HepG2 (cell line): ENCODE measurements around the gene SLC29A2. TPM values are rescaled to one million over a fixed set of nuclear protein-coding genes. Genes with fewer than 3 reads are reported as not detected.

Source experiments
- ATAC-seq: fragments of 200-7000 bp; cut with Tn5 transposase; 3 replicates; pipeline ENCODE4 v1.9.1; 2020; ENCODE audit warnings: mild to moderate bottlenecking, moderate library complexity
- BruUV-seq: library from RNA; stranded (reverse); fragments of 400-500 nt; replicated peaks from 2 replicates; lab custom pipeline; 2021; lab: Mats Ljungman, UMichigan
- CTCF ChIA-PET: fragments of 300-600 bp; formaldehyde crosslinking; extraction: SDS; loops from one replicate; lab custom pipeline; 2021; ENCODE audit warnings: low total read pairs, inconsistent platforms, low intra/inter-chr PET ratio; lab: Yijun Ruan, JAX
- POLR2A ChIA-PET: fragments of 350-600 bp; sonication (Branson Sonifier 250); formaldehyde crosslinking; loops from one replicate; lab custom pipeline; 2020; ENCODE audit warnings: antibody characterized with exemption, inconsistent platforms; lab: Yijun Ruan, JAX
- DNase-seq: peaks from one replicate; pipeline ENCODE4 v3.0.0-alpha.2; 2015; ENCODE audit warnings: low spot score
- FAIRE-seq: peaks from 3 replicates; lab custom pipeline; 2011; peaks lifted over from hg19 to GRCh38; lab: Jason Lieb, UNC
- H2AFZ ChIP-seq: one replicate; pipeline ENCODE4 v1.6.1; 2011; ENCODE audit warnings: low read length, inconsistent platforms
- H3K27ac ChIP-seq: fragments of 300-600 bp; 3 replicates; pipeline ENCODE4 v1.8.0; 2011; ENCODE audit warnings: mixed run types, mild to moderate bottlenecking, mixed read lengths, low read length, inconsistent platforms; ENCODE audit not compliant: insufficient read depth; ENCODE audit errors: extremely low read length
- H3K27me3 ChIP-seq, 2 experiments: fragments of 200-600 bp in 1 of 2; 2 replicates in 1 of 2; 3 replicates in 1 of 2; pipeline versions ENCODE4 v1.6.0 to v1.8.0; 2011; ENCODE audit warnings: low read length in 2 of 2, mild to moderate bottlenecking in 2 of 2, moderate library complexity in 2 of 2, inconsistent platforms in 1 of 2; ENCODE audit not compliant: insufficient read depth in 2 of 2, control insufficient read depth in 1 of 2
- H3K36me3 ChIP-seq, 2 experiments: fragments of 200-600 bp in 1 of 2; replicated peaks in 1 of 2; 2 replicates in 1 of 2; 3 replicates in 1 of 2; pipeline versions ENCODE4 v1.5.1 to v1.8.0; 2011; ENCODE audit warnings: low read length in 2 of 2, inconsistent platforms in 1 of 2; ENCODE audit not compliant: insufficient read depth in 2 of 2, control insufficient read depth in 1 of 2
- H3K4me1 ChIP-seq: 2 replicates; pipeline ENCODE4 v1.5.1; 2012; ENCODE audit warnings: low read length, inconsistent platforms; ENCODE audit not compliant: insufficient read depth
- H3K4me2 ChIP-seq: 2 replicates; pipeline ENCODE4 v1.6.0; 2011; ENCODE audit warnings: low read depth, low read length, inconsistent platforms
- H3K4me3 ChIP-seq, 3 experiments: fragments of 200-600 bp in 1 of 3; sonication (generic), shearing (Covaris generic) in 1 of 3; replicated peaks in 1 of 3; 2 replicates each; pipeline ENCODE4 v1.5.1; 2011 to 2016; ENCODE audit warnings: low read length in 3 of 3, inconsistent platforms in 2 of 3, low read depth in 2 of 3, mild to moderate bottlenecking in 2 of 3, control low read depth in 1 of 3, mixed read lengths in 1 of 3; ENCODE audit not compliant: insufficient read depth in 1 of 3
- H3K79me2 ChIP-seq: one replicate; pipeline ENCODE4 v1.6.1; 2011; ENCODE audit warnings: low read length, inconsistent platforms; ENCODE audit not compliant: insufficient read depth
- H3K9ac ChIP-seq: 2 replicates; pipeline ENCODE4 v1.6.0; 2011; ENCODE audit warnings: mild to moderate bottlenecking, low read depth, low read length, inconsistent platforms; ENCODE audit not compliant: insufficient read depth
- H3K9me3 ChIP-seq: 2 replicates; pipeline ENCODE4 v1.5.1; 2012; ENCODE audit warnings: mild to moderate bottlenecking, low read length
- H4K20me1 ChIP-seq: 2 replicates; pipeline ENCODE4 v1.6.0; 2011; ENCODE audit warnings: inconsistent platforms, mild to moderate bottlenecking, low read length, moderate library complexity; ENCODE audit not compliant: insufficient read depth
- PCBP1 ChIP-seq: fragments of 200-400 bp; formaldehyde crosslinking; IDR thresholded peaks from 2 replicates; pipeline ENCODE4 v1.6.1; 2017; ENCODE audit warnings: mild to moderate bottlenecking, low read depth, low read length, borderline replicate concordance
- RBFOX2 ChIP-seq: fragments of 200-400 bp; formaldehyde crosslinking; IDR thresholded peaks from 2 replicates; pipeline ENCODE4 v1.6.1; 2017; ENCODE audit warnings: low read depth, mild to moderate bottlenecking, low read length
- ZKSCAN1 ChIP-seq: fragments of 150-350 bp; IDR thresholded peaks from 2 replicates; pipeline ENCODE4 v1.6.1; 2014; ENCODE audit warnings: low read length
- ZNF629 ChIP-seq: sonication (generic); formaldehyde crosslinking; conservative IDR thresholded peaks from 2 replicates; pipeline ENCODE4 v1.5.0; 2020; ENCODE audit warnings: missing genetic modification reagents
- WGBS: methylation state at CpG from one replicate; pipeline ENCODE4 v1.1.6; 2017; ENCODE audit warnings: low lambda C conversion rate; 5-methylcytosine and 5-hydroxymethylcytosine counted together
- in situ Hi-C: cut with HindIII; loops from 2 replicates; pipeline ENCODE4 v1.10.0; 2017; ENCODE audit warnings: low pct_unique_long_range_greater_than_20kb; ENCODE audit not compliant: extremely low pct_ligation_motif_present
- intact Hi-C: fragments of 100-400 bp; cut with micrococcal nuclease; formaldehyde crosslinking; loops from one replicate; pipeline ENCODE4 v1.10.0; 2022; ENCODE audit not compliant: unreplicated experiment
- polyA plus RNA-seq, 8 experiments: library from polyadenylated mRNA; depleted of rRNA in 3 of 8; stranded (reverse) in 7 of 8; unstranded in 1 of 8; fragments of >200 nt; fragmentation: Illumina TruSeq in 4 of 8; extraction: Trizol in 4 of 8; gene quantifications; 2 replicates each; pipeline versions ENCODE4 v1.2.1 to v1.2.3, GENCODE V29; 2011 to 2016; ENCODE audit warnings: low read depth in 4 of 8, missing spikeins in 1 of 8, mixed read lengths in 1 of 8; ENCODE audit not compliant: insufficient read depth in 1 of 8
- total RNA-seq, 5 experiments: library from RNA; depleted of rRNA; stranded (reverse); fragments of >200 nt; fragmentation: Illumina TruSeq; extraction: Trizol; gene quantifications; 2 replicates each; pipeline ENCODE4 v1.2.3, GENCODE V29; 2016; ENCODE audit warnings: low read depth in 1 of 5

SLC29A2 gene
- total and polyA plus RNA-seq, 2 of the 13 experiments (the other 11 are each of a cell fraction or from before 2014, with no cell fraction given) = 0.63 to 0.66 TPM

- no TSS peak for BruUV-seq
- TF ChIP-seq ZNF629 (CRISPR knock-in tag) = peak; percentile 54; the same call in 1 of the 2 replicates
- TF ChIP-seq PCBP1 = no peak
- Histone ChIP-seq H3K79me2 (no peaks in the 10 kb centered on the region), H3K9me3 (no peaks in the 10 kb centered on the region), H3K27ac (no peak overlapping the region), H3K27me3 (no peaks in the 10 kb centered on the region), H3K36me3 (no peaks in the 10 kb centered on the region), H3K4me1 (peaks cover 49% of the 10 kb centered on the region), H3K4me3 (no peak overlapping the region), H3K9ac (no peak overlapping the region), H3K4me2 (no peak overlapping the region), H4K20me1 (no peaks in the 10 kb centered on the region), H2AFZ (no peak overlapping the region)
- intact Hi-C loops (no loop called here), in situ Hi-C loops (no loop called here)
- FAIRE-seq = no peak
- DNase-seq = no peak
- ChIA-PET POLR2A (interaction anchor here (4.0 kb wide), 1 partner anchor 19 kb away, joined by 35 read pairs; no protein-coding TSS in a partner anchor), CTCF (interaction anchor here (1.0 kb wide), 1 partner anchor 20 kb away, joined by 3 read pairs; no protein-coding TSS in a partner anchor)
- ATAC-seq = no peak
- WGBS = 98% methylated on average over 8 of the region's 12 CpGs
These were observed 39.8 kb downstream of the SLC29A2 start for GRCh38 chr11:66331542-66332370.

GRCh38 chr11:66330931-66331330 lies 40.6 kb downstream of the SLC29A2 start:
- TF ChIP-seq RBFOX2 (0 out of 2 replicates have a peak, but pooled peaks have one; percentile 22), ZKSCAN1 (no peak)
- ChIA-PET POLR2A (interaction anchor here (4.0 kb wide), 1 partner anchor 18 kb away, joined by 35 read pairs; no protein-coding TSS in a partner anchor), CTCF (interaction anchor here (1.0 kb wide), 1 partner anchor 19 kb away, joined by 3 read pairs; no protein-coding TSS in a partner anchor)
- Histone ChIP-seq H3K9ac (no peak overlapping the region), H3K27ac (no peak overlapping the region), H3K27me3 (peaks cover 0 to 1% of the 10 kb centered on the region in 2 experiments; a peak in 1 of 5 replicates), H3K9me3 (no peaks in the 10 kb centered on the region), H4K20me1 (no peaks in the 10 kb centered on the region), H3K4me1 (peaks cover 54% of the 10 kb centered on the region), H3K79me2 (no peaks in the 10 kb centered on the region), H3K4me2 (no peak overlapping the region), H3K36me3 (no peaks in the 10 kb centered on the region), H3K4me3 (no peak overlapping the region), H2AFZ (no peak overlapping the region)
- no peak for FAIRE-seq
- 71% methylated on average over 7 of the region's 10 CpGs for WGBS
- no TSS peak for BruUV-seq
- intact Hi-C loops = no loop called here
- no peak for DNase-seq
- in situ Hi-C loops = no loop called here
- ATAC-seq = no peak
